DMS 273 (cell line): ENCODE data around the gene GDPD5.
A peak's percentile ranks its signal among the peaks of the same experiment; 100 is the strongest.
"Not testable (repeated sequence)": the region's sequence is repeated elsewhere in the genome, so short reads cannot be mapped to it uniquely, and the experiment has no call there.

Experiments used
- DNase-seq: peaks from one replicate; lab custom pipeline; 2025; ENCODE audit not compliant: unreplicated experiment; lab: John Stamatoyannopoulos, UW

GDPD5 gene

DNA sequence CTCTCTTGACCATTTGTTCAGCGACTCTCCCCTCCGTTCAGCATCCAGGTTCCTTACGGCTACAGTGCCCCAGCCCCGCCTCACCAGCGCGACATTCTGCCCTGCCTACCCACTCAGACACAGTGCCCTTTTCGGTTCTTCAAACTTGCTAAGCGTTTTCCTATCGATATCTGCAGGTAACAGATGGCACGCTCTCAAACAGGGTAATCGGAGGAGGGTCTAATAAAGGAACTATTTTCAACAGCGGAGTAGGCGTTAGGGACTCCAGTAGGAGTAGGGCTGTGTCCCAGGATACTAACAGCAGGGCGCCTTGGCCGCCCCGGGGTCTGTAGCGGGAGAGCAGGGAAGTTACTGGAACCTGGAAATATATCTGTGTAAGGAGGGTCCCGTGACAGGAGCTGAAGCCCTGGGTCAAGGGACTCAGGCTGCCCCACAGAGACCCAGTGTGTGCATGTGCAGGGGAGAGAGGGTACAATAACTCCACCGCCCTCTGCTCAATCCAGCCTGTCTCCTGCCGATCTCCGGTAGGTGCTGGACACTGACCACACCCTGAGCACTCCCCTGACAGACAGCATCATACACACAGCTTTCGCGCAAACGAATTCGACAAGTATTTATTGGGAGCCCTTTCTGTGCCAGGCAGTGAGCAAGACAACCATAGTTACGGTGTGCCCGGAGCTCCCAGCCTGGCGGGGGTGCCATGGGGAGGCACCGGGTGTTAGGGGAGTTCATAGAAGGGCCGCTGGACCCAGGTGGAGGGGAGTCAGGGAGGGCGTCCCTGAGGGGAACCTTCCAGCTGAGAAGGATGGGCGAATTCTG lies 94.8 kb downstream of the GDPD5 start:
- DNase-seq = peak; percentile 45

DNA sequence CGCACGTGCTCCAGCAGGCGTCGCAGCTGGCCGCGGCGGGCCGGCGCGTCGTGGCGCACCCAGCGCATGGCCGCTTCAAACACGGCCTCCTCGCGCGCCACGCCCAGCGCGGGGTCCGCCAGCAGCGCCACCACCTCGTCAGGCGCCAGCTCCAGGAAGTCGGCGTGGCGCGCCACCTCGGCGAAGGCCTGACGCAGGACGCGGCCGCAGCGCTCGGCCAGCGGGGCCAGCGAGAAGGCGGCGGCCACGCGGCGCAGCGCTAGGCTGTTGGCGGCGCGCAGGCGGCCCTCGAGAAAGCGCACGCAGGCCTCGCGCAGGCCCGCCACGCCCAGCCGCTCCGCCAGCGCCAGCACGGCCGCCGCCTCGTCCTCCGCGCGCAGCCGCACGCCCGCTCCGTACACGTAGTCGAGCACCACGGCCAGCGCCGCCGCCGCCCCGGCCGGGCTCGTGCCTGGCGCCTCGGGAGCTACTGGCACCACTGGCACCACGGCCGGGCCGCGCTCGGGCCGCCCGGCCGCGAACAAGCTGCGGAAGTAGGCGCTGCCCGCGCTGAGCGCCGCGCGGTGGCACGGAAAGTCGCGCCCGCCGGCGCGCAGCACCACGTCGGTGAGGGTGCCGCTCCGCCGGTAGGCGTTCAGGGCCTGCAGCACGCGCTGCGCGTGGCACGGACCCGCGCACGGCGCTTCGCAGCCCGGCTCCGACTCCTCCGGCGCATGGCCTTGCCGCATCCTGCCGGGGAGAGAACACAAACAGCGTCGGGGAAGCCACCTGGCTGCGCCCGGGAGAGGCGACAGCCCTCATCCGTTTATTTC lies 95.6 kb downstream of the GDPD5 start:
- DNase-seq = peak; percentile 66

GRCh38 chr11:75429641-75429901 lies 96.2 kb downstream of the GDPD5 start:
- DNase-seq = no peak

GRCh38 chr11:75428989-75429640 lies 96.6 kb downstream of the GDPD5 start:
- no peak for DNase-seq

GRCh38 chr11:75428281-75428724 lies 97.4 kb downstream of the GDPD5 start:
- DNase-seq = no peak

- DNase-seq = no peak
These were observed 98.6 kb downstream of the GDPD5 start for GRCh38 chr11:75427181-75427580.

- DNase-seq = no peak
These were observed 99.0 kb downstream of the GDPD5 start for GRCh38 chr11:75426720-75427086.

- DNase-seq = no peak
These were observed 100.3 kb downstream of the GDPD5 start for GRCh38 chr11:75425422-75425821.

DNA sequence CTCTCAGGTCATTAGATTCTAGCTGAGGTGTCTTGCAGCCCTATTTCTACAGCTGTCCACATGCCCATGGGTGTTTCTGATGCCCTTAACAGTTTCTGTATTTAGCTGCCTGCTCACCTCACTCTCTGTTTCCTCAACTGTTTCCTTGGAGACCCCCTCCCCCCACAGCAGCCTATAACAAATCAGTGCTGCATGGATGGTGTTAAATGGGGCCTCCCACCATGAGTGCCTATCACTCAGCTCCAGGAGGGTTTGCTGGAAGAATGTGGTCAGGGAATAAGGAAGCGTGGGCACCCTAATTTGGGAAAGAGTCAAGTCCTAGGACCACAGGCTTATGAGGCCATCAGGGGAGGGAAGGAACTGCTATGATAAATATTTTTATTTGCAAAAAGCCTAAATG lies 101.3 kb downstream of the GDPD5 start:
- no peak for DNase-seq

GRCh38 chr11:75423721-75424120 lies 102.0 kb downstream of the GDPD5 start:
- no peak for DNase-seq

DNA sequence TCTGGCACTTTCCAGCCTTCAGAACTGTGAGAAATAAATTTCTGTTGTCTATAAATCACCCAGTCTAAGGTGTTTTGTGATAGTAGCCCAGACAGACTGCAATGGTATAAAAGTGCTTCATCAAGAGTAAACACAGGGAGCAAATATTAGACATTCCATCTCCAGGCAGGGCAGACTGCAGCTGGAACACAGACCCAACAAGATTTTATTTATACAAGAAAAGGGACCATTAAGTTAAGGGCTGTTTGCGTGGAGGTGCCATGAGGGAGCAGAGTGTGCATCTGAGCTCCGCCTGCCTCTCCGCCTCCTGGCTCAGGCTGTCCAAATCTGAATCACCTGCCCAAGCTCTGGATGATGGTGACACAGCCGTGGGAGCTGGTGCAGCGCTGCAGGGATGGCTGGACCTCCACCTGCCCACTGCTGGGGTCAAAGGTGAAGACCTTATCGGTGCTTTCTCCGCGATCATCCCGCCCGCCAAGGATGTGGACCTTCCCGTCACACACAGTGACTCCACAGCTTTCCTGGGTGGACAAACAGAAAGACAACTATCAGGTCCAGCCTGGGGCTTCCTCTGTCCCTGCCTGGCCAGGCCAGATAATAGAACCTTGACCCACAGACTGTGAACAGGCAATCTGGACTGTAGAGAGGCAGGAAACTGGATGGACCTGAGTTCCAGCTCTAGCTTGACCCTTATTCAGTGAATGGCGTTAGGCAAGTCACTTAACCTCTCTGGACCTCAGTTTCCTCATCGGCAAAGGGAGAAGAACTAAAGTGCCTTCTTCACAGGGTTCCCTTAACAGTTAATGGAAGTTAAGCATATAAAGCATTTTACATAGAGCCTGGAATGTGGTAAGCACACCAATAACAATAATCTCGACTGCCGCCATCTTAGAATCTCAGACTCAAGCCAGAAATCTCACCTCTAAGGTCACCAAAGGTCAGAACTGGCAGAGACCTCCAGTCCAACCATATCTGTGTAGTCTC lies 103.2 kb downstream of the GDPD5 start:
- DNase-seq = no peak

- no peak for DNase-seq
These were observed 103.9 kb downstream of the GDPD5 start for GRCh38 chr11:75421902-75422247.

- no peak for DNase-seq
These were observed 104.6 kb downstream of the GDPD5 start for GRCh38 chr11:75421035-75421602.

- DNase-seq = no peak
These were observed 105.3 kb downstream of the GDPD5 start for GRCh38 chr11:75420224-75421034.

DNA sequence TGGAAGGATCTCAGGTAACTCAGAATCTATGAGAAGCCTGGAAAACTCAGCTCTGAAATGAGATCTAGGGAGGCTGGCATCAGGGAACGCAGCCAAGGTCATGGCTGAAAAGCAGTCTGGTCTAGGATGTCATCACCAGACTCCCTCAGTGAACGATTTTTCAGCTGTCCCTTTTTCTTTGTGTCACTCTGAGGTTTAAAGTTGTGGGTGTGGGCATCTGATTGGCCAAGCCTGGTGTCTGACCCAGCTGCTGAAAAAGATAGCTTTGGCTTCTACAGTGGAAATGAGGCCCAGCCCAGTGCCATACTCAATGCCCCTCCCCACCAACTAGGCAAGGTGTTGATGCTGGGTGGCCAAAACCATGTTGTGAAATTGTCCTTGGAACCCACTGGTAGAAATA lies 111.9 kb downstream of the GDPD5 start:
- peak; percentile 16 for DNase-seq

DNA sequence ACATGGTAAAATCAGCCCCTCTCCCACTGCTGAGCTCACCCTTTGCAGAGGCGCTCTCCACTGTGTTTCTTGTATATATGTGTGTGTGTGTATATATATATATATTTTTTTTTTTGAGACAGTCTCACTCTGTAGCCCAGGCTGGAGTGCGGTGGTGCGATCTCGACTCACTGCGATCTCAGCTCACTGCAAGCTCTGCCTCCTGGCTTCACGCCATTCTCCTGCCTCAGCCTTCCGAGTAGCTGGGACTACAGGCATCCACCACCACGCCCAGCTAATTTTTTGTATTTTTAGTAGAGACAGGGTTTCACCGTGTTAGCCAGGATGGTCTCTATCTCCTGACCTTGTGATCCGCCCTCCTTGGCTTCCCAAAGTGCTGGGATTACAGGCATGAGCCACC lies 112.6 kb downstream of the GDPD5 start:
- DNase-seq = not testable (repeated sequence)

- DNase-seq = not testable (repeated sequence)
These were observed 115.8 kb downstream of the GDPD5 start for GRCh38 chr11:75409971-75410370.

- no peak for DNase-seq
These were observed 116.9 kb downstream of the GDPD5 start for GRCh38 chr11:75408957-75409219.

- DNase-seq = peak; percentile 91
These were observed 119.4 kb downstream of the GDPD5 start for GRCh38 chr11:75406338-75406777.
